GM12865 (cell line): ENCODE results near the gene TAS2R39.
"Not testable (repeated sequence)": the region's sequence is repeated elsewhere in the genome, so short reads cannot be mapped to it uniquely, and the experiment has no call there.

Source experiments
- DNase-seq: peaks from one replicate; pipeline ENCODE4 v3.0.0; 2010; ENCODE audit warnings: low read depth
- H3K4me3 ChIP-seq: 2 replicates; pipeline ENCODE4 v1.5.1; 2011; ENCODE audit warnings: mild to moderate bottlenecking, low read depth, low read length, control low read depth
- TF ChIP-seq, protein P1 (sequence below): IDR thresholded peaks from 2 replicates; pipeline ENCODE4 v1.5.1; 2011; ENCODE audit warnings: low read length, control low read depth, low read depth, inconsistent platforms; ENCODE audit not compliant: insufficient read depth; ENCODE audit errors: missing control alignments

TAS2R39 gene

DNA sequence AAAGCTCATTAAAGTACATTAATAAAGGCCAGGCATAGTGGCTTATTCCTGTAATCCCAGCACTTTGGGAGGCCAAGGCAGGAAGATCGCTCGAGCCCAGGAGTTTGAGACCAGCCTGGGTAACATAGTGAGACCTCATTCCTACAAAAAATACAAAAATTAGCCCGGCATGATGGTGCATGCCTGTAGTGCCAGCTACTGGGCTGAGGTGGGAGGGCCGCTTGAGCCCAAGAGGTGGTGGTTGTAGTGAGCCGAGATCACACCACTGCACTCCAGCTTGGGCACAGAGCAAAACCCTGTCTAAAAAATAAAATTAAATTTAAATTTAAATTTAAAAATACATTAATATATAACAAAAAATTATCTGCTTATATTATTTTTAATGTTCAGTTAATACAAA is 7.1 kb upstream of the TAS2R39 start:
- H3K4me3 ChIP-seq, result no peak overlapping the region
- TF ChIP-seq, protein P1, sequence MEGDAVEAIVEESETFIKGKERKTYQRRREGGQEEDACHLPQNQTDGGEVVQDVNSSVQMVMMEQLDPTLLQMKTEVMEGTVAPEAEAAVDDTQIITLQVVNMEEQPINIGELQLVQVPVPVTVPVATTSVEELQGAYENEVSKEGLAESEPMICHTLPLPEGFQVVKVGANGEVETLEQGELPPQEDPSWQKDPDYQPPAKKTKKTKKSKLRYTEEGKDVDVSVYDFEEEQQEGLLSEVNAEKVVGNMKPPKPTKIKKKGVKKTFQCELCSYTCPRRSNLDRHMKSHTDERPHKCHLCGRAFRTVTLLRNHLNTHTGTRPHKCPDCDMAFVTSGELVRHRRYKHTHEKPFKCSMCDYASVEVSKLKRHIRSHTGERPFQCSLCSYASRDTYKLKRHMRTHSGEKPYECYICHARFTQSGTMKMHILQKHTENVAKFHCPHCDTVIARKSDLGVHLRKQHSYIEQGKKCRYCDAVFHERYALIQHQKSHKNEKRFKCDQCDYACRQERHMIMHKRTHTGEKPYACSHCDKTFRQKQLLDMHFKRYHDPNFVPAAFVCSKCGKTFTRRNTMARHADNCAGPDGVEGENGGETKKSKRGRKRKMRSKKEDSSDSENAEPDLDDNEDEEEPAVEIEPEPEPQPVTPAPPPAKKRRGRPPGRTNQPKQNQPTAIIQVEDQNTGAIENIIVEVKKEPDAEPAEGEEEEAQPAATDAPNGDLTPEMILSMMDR, result no peak
- no peak for DNase-seq

DNA sequence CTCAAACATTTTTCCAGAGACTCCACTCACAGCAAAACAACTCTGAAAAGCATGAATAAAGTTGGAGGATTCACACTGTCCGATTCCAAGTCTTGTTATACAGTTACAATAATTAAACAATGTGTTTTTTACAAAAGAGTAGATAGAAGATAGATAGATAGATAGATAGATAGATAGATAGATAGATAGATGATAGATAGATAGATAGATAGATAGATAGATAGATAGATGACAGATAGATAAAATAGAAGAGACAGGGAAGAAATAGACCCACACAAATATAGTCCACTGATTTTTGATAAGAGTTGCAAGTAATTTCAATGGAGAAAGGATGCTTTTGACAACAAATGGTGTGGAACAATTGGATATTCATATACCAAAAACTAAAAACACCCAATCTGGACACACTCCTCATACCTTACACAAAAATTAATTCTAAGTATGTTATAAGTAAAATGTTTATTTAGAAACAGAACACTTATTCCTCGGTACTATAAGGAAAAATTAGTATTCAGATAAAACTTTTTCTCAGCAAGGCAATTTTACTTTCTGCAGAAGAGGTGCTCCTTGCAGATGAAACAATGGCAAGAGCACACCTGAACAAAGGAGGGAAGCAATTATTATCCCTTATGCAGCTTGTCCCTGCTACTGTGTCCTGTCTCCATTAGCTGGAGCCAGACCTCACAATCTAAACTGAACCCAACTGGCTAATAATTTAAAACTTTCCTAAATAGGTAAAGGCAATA is 5.7 kb upstream of the TAS2R39 start:
- DNase-seq, result no peak
- no peak overlapping the region for H3K4me3 ChIP-seq
- TF ChIP-seq, protein P1, result no peak

DNA sequence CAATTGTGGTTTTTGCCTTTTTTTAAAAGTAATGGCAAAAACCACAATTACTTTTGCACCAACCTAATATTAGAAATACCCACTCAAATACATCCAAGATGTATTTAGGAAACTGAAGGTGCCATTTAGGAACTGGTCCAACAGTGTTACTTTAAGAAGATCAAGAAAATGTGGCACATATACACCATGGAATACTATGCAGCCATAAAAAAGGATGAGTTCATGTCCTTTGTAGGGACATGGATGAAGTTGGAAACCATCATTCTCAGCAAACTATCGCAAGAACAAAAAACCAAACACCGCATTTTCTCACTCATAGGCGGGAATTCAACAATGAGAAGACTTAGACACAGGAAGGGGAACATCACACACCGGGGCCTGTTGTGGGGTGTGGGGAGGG is 2.4 kb upstream of the TAS2R39 start:
- H3K4me3 ChIP-seq, DNase-seq: not testable (repeated sequence)

DNA sequence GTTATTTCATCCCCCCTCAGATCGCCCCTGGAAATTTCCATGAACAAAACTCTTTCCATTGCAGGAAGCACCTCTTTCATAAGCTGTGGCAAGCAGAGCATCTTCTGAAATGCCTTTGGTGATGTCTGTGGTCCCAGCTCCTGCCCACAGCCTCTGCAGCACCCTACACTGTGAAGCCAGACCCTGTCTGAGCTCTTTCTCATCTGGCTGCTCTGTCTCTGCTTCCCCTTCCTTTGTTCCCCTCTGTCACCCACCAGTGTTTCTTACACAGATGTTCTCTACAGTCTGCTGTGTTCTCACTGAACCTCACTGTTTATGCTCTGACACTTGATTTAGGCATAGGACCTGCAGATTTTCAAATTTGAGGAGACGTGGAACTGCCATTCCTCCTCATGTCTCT is 1.9 kb upstream of the TAS2R39 start:
- TF ChIP-seq, protein P1, result no peak
- no peak overlapping the region for H3K4me3 ChIP-seq
- no peak for DNase-seq

DNA sequence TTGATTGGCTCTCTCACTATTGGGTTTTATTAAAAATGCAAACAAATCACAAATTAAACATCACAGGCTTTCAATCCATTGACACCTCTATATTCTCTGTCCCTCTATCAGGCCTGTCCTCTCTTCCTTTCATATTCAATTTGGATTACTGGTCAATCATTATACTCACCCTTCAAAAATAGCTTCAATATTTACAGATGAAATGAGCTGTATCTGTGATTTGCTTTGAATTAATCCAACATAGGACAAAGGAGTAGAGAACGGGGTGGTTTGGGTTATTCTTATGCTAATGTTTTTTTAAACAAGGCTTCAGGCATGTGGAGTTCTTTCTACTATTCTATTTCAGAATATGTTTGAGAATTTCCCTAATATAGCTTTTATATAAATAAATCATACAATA is 2.3 kb downstream of the TAS2R39 start:
- no peak overlapping the region for H3K4me3 ChIP-seq
- TF ChIP-seq, protein P1, result no peak
- no peak for DNase-seq

DNA sequence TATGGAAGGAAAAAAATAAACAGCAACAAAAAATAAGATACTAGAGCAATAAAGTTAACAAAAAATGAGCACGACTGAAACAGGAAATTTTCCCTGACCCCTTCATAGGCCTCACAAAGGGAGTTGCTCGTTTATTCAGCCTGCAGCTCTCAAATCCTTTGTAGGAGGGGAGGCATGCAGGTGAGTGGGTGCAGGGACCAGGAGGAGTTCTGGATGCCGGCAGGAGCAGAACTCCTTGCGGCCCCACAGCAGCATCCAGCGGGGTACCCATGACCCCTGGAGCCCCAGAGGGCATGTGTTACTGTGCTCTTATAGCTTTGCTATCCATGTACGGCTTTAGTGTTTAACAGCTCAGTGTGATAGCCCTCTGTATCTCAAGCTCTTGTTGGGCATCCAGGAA is 5.8 kb downstream of the TAS2R39 start:
- TF ChIP-seq, protein P1, result no peak
- DNase-seq, result no peak
- no peak overlapping the region for H3K4me3 ChIP-seq

DNA sequence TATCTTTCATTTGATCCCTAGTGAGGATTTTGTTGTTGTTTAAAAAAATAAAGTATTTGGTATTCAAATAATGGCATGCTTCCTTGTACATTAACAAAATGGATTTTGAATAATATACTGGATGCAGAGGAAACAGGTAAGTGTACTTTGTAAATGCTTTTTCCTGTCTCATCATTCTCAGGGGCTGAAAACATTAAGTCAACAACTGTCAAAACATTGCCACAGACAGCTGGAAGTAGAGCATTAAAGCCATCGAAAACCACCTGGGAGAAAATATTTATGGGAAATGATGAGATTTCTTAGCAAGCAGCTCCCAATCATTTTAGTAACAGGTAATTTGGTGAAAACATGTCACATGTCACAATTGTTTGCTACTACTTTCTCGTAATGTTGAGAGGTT is 10.7 kb downstream of the TAS2R39 start:
- no peak for DNase-seq
- no peak overlapping the region for H3K4me3 ChIP-seq
- TF ChIP-seq, protein P1, result no peak
